ENCODE data around the gene SPTBN4.

Gene SPTBN4

DNA sequence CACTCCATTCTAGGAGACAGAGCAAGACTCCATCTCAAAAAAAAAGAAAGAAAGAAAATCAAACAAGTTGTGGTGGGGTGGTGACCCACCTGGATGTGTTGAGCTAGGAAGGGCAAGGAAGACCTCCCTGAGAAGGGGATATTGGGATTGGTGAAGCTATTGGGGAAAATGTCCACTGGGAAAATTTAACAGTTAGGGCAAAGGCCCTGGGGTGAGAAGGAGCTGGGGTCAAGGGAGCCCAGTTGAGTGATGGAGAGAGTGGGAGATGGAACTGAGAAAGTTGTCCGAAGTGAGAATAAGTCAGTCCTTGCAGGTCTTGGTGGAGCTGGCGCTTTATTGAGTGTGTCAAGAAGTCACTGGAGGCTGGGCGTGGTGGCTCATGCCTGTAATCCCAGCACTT lies 28.5 kb upstream of the SPTBN4 start:
- H3K4me1 ChIP-seq (ENCODE audit: control insufficient read depth, insufficient read depth, low read length): peaks cover 9% of the 10 kb centered on the region
- CTCF ChIA-PET: interaction anchor here (1.0 to 2.7 kb wide), 6 partner anchors 12 to 196 kb away, joined by 4 to 17 read pairs (median 8); partner anchors contain the start of gene SERTAD1
- no peaks in the 10 kb centered on the region for H3K9me3 ChIP-seq (ENCODE audit: control insufficient read depth, insufficient read depth, low read depth, low read length)
- H3K4me3 ChIP-seq (ENCODE audit: low read depth, low read length): no peak overlapping the region
- TF ChIP-seq REPIN1 (tag by site-specific recombination; IDR thresholded peaks at IDR 0.05; ENCODE audit: low read depth): no peak
- TF ChIP-seq ZNF600 (tag by site-specific recombination; IDR thresholded peaks at IDR 0.05): peak; percentile 40; the same call in 1 of the 2 replicates
- TF ChIP-seq ZNF112 (tag by site-specific recombination; IDR thresholded peaks at IDR 0.05): no peak
- no peak for TF ChIP-seq ZNF747 (tag by site-specific recombination; IDR thresholded peaks at IDR 0.05)
- TF ChIP-seq ZNF623 (tag by site-specific recombination; IDR thresholded peaks at IDR 0.05): peak; percentile 96
- TF ChIP-seq ZBTB1 (tag by site-specific recombination; IDR thresholded peaks at IDR 0.05): no peak
- no peak for TF ChIP-seq ZFP69B (tag by site-specific recombination; IDR thresholded peaks at IDR 0.05)
- POLR2A ChIA-PET: interaction anchor here (1.0 to 17.1 kb wide), 3 partner anchors 14 to 161 kb away, joined by 3 to 428 read pairs (median 3); partner anchors contain the start of gene SERTAD1
- H3K27ac ChIP-seq (ENCODE audit: extremely low read depth, low read depth, low read length): no peak overlapping the region
- peaks cover 20 to 21% of the 10 kb centered on the region in 2 experiments for H3K36me3 ChIP-seq (ENCODE audit: control insufficient read depth in 2 of 2, insufficient read depth in 1 of 2, low read length in 2 of 2)

DNA sequence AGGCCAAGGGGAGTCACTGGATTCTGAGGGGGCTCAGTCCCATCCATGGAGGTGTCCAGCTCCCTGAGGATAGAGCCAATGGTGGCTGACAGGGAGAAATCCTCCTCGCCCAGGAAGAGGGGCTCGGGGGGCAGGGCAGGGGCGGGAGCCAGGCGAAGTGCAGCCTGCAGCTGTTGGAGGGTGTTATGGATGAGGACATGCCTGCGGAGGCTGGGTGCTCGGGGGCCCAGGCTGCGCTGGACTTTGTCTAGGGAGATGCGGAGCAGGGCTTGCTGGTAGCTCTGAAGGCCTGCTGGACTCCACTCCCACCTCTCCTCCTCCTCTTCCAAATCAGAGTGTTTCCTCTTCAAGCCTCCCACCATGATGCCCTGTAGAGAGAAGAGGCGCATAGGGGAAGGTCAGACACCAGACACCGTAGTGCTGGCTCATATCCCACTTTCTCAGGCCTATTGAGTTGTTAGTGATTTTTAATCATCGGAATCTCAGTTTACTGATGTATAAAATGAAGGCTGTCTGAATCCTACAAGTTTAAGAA lies 25.0 kb upstream of the SPTBN4 start:
- H3K4me3 ChIP-seq (ENCODE audit: low read depth, low read length): no peak overlapping the region
- TF ChIP-seq, protein P1, sequence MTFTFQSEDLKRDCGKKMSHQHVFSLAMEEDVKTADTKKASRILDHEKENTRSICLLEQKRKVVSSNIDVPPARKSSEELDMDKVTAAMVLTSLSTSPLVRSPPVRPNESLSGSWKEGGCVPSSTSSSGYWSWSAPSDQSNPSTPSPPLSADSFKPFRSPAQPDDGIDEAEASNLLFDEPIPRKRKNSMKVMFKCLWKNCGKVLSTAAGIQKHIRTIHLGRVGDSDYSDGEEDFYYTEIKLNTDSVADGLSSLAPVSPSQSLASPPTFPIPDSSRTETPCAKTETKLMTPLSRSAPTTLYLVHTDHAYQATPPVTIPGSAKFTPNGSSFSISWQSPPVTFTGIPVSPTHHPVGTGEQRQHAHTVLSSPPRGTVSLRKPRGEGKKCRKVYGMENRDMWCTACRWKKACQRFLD (tag by site-specific recombination; IDR thresholded peaks at IDR 0.05): no peak
- TF ChIP-seq ZFHX2 (tag by site-specific recombination; conservative IDR thresholded peaks at IDR 0.05) (peak; percentile 66), ZNF416 (tag by site-specific recombination; IDR thresholded peaks at IDR 0.05) (no peak), ZBTB20 (tag by site-specific recombination; IDR thresholded peaks at IDR 0.05) (no peak), ZNF433 (tag by site-specific recombination; IDR thresholded peaks at IDR 0.05; ENCODE audit: low read depth) (no peak), EGR2 (tag by site-specific recombination; IDR thresholded peaks at IDR 0.05; ENCODE audit: low read depth) (peak; percentile 62; the same call in 1 of the 2 replicates), SP2 (tag by site-specific recombination; IDR thresholded peaks at IDR 0.05) (0 out of 2 replicates have a peak, but pooled peaks have one; percentile 13), ZNF600 (tag by site-specific recombination; IDR thresholded peaks at IDR 0.05) (peak; percentile 84)
- TF ChIP-seq, protein P2, sequence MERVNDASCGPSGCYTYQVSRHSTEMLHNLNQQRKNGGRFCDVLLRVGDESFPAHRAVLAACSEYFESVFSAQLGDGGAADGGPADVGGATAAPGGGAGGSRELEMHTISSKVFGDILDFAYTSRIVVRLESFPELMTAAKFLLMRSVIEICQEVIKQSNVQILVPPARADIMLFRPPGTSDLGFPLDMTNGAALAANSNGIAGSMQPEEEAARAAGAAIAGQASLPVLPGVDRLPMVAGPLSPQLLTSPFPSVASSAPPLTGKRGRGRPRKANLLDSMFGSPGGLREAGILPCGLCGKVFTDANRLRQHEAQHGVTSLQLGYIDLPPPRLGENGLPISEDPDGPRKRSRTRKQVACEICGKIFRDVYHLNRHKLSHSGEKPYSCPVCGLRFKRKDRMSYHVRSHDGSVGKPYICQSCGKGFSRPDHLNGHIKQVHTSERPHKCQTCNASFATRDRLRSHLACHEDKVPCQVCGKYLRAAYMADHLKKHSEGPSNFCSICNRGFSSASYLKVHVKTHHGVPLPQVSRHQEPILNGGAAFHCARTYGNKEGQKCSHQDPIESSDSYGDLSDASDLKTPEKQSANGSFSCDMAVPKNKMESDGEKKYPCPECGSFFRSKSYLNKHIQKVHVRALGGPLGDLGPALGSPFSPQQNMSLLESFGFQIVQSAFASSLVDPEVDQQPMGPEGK (tag by site-specific recombination; IDR thresholded peaks at IDR 0.05): no peak
- ChIA-PET POLR2A (interaction anchor here (0.6 to 17.1 kb wide), 5 partner anchors 9 to 230 kb away, joined by 3 to 428 read pairs (median 61); partner anchors contain the start of genes BLVRB, C19orf47, PLD3 and SERTAD1), CTCF (interaction anchor here (0.5 to 4.8 kb wide), 8 partner anchors 9 to 1431 kb away, joined by 3 to 39 read pairs (median 12); partner anchors contain the start of genes BLVRB and SERTAD1)
- H3K36me3 ChIP-seq (ENCODE audit: control insufficient read depth in 2 of 2, insufficient read depth in 1 of 2, low read length in 2 of 2): peaks cover 20 to 21% of the 10 kb centered on the region in 2 experiments
- H3K4me1 ChIP-seq (ENCODE audit: control insufficient read depth, insufficient read depth, low read length): peaks cover 14% of the 10 kb centered on the region
- no peaks in the 10 kb centered on the region for H3K9me3 ChIP-seq (ENCODE audit: control insufficient read depth, insufficient read depth, low read depth, low read length)
- H3K27ac ChIP-seq (ENCODE audit: extremely low read depth, low read depth, low read length): peak overlapping the region; percentile 76

DNA sequence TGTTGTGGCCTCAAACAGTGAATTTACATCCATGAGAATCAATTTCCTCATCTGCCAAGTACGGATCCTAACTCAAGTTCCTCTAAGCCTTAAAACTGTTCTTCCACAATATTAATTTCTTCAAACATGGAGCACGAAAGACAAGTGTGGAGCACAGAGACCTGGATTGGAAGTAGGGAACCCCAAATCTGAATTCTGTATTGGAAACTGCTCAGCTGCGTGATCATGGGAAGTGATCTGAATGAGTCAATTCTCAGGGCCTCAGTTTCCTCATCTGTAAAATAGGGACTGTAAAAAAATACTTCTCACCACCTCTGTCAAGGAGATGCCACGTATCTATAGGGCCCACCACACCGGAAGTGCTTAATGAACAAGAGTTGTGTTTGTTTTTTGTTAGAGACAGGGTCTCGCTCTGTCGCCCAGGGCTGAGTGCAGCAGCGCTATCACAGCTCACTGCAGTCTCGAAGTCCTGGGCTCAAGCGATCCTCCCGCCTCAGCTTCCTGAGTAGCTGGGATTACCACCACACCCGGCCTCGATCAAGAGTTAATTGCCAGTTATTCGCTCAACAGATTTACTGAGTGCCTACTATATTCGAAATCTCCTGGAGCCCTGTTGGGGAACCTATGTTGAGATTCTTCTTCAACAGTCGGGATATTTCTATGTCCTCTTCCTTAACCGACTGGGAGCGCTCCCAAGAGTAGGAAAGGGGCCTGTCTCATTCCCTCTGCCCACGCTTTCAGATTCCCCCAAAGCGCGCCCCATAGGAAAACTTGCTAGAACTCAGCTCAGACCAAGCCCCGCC lies 24.3 kb upstream of the SPTBN4 start:
- ChIA-PET CTCF (interaction anchor here (0.6 to 4.8 kb wide), 12 partner anchors 10 to 202 kb away, joined by 3 to 39 read pairs (median 6); partner anchors contain the start of genes BLVRB and SERTAD1), POLR2A (interaction anchor here (0.6 to 17.1 kb wide), 31 partner anchors 10 to 1007 kb away, joined by 3 to 428 read pairs (median 4); partner anchors contain the start of genes AKT2, BLVRB, C19orf47 and EGLN2)
- Histone ChIP-seq H3K27ac (ENCODE audit: extremely low read depth, low read depth, low read length) (peak overlapping the region; percentile 76), H3K9me3 (ENCODE audit: control insufficient read depth, insufficient read depth, low read depth, low read length) (no peaks in the 10 kb centered on the region), H3K4me1 (ENCODE audit: control insufficient read depth, insufficient read depth, low read length) (peaks cover 14% of the 10 kb centered on the region), H3K36me3 (ENCODE audit: control insufficient read depth in 2 of 2, insufficient read depth in 1 of 2, low read length in 2 of 2) (peaks cover 20 to 21% of the 10 kb centered on the region in 2 experiments), H3K4me3 (ENCODE audit: low read depth, low read length) (peak overlapping the region; percentile 29)
- TF ChIP-seq ZNF501 (tag by site-specific recombination; IDR thresholded peaks at IDR 0.05): peak; percentile 12; the same call in 1 of the 2 replicates
- TF ChIP-seq, protein P3, sequence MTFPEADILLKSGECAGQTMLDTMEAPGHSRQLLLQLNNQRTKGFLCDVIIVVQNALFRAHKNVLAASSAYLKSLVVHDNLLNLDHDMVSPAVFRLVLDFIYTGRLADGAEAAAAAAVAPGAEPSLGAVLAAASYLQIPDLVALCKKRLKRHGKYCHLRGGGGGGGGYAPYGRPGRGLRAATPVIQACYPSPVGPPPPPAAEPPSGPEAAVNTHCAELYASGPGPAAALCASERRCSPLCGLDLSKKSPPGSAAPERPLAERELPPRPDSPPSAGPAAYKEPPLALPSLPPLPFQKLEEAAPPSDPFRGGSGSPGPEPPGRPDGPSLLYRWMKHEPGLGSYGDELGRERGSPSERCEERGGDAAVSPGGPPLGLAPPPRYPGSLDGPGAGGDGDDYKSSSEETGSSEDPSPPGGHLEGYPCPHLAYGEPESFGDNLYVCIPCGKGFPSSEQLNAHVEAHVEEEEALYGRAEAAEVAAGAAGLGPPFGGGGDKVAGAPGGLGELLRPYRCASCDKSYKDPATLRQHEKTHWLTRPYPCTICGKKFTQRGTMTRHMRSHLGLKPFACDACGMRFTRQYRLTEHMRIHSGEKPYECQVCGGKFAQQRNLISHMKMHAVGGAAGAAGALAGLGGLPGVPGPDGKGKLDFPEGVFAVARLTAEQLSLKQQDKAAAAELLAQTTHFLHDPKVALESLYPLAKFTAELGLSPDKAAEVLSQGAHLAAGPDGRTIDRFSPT (tag by site-specific recombination; IDR thresholded peaks at IDR 0.05): no peak
- TF ChIP-seq GLI4 (tag by site-specific recombination; IDR thresholded peaks at IDR 0.05): no peak
- TF ChIP-seq, protein P4, sequence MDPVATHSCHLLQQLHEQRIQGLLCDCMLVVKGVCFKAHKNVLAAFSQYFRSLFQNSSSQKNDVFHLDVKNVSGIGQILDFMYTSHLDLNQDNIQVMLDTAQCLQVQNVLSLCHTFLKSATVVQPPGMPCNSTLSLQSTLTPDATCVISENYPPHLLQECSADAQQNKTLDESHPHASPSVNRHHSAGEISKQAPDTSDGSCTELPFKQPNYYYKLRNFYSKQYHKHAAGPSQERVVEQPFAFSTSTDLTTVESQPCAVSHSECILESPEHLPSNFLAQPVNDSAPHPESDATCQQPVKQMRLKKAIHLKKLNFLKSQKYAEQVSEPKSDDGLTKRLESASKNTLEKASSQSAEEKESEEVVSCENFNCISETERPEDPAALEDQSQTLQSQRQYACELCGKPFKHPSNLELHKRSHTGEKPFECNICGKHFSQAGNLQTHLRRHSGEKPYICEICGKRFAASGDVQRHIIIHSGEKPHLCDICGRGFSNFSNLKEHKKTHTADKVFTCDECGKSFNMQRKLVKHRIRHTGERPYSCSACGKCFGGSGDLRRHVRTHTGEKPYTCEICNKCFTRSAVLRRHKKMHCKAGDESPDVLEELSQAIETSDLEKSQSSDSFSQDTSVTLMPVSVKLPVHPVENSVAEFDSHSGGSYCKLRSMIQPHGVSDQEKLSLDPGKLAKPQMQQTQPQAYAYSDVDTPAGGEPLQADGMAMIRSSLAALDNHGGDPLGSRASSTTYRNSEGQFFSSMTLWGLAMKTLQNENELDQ (tag by site-specific recombination; IDR thresholded peaks at IDR 0.05; ENCODE audit: low read depth): no peak
- peak; percentile 86 for TF ChIP-seq ZNF394 (tag by site-specific recombination; IDR thresholded peaks at IDR 0.05; ENCODE audit: borderline replicate concordance)

Data from HEK293 (cell line).